Measurements from ENCODE around the gene ITGA1.

- TF ChIP-seq CTCF (IDR thresholded peaks at IDR 0.05; ENCODE audit: insufficient read depth, low read length) (no peak), GABPA (IDR thresholded peaks at IDR 0.05; ENCODE audit: low read depth) (no peak), REST (IDR thresholded peaks at IDR 0.05; ENCODE audit: insufficient replicate concordance, low read depth) (no peak), POLR2AphosphoS5 (IDR thresholded peaks at IDR 0.05; ENCODE audit: low read depth) (no peak)
These were observed 160.1 kb downstream of the ITGA1 start for GRCh38 chr5:52947851-52948250.
